Progenitor cell of endocrine pancreas (in vitro differentiated cells): ENCODE data around the gene ARRDC1. TPM values are rescaled to one million over a fixed set of nuclear protein-coding genes. Genes with fewer than 3 reads are reported as not detected.
A peak's percentile ranks its signal among the peaks of the same experiment; 100 is the strongest.

ENCODE experiments used
- DNase-seq: peaks from one replicate; pipeline ENCODE4 v3.0.0; 2021; ENCODE audit warnings: low spot score; ENCODE audit not compliant: unreplicated experiment
- H3K27ac Mint-ChIP-seq: 2 replicates; pipeline ENCODE4 v1.8.0; 2021; ENCODE audit warnings: mild to moderate bottlenecking, moderate library complexity, mixed read lengths
- H3K27me3 Mint-ChIP-seq: 2 replicates; pipeline ENCODE4 v1.8.0; 2021; ENCODE audit warnings: mixed read lengths
- H3K36me3 Mint-ChIP-seq: 2 replicates; pipeline ENCODE4 v1.8.0; 2022; ENCODE audit warnings: mixed read lengths; ENCODE audit not compliant: insufficient read depth
- H3K4me1 Mint-ChIP-seq: 2 replicates; pipeline ENCODE4 v1.8.0; 2021; ENCODE audit warnings: low read depth, mixed read lengths
- H3K4me3 Mint-ChIP-seq: 2 replicates; pipeline ENCODE4 v1.8.0; 2021; ENCODE audit warnings: low read depth, mild to moderate bottlenecking, moderate library complexity, mixed read lengths
- H3K9me3 Mint-ChIP-seq: 2 replicates; pipeline ENCODE4 v1.8.0; 2021; ENCODE audit warnings: low read depth, mixed read lengths
- CTCF ChIP-seq: fragments of 200-600 bp; sonication (generic); IDR thresholded peaks from one replicate; pipeline ENCODE4 v1.5.0; 2021; ENCODE audit warnings: antibody characterized with exemption, mild to moderate bottlenecking; ENCODE audit not compliant: unreplicated experiment
- total RNA-seq: library from RNA; stranded (reverse); gene quantifications from 2 replicates; pipeline ENCODE4 v1.2.1, GENCODE V29; 2021

The ARRDC1 gene
- total RNA-seq, 1 donor from 2014 or later = 74.9 TPM

GRCh38 chr9:137642118-137642601 is 36.7 kb downstream of the ARRDC1 start:
- no peak for TF ChIP-seq CTCF
- H3K9me3 Mint-ChIP-seq = no peaks in the 10 kb centered on the region

GRCh38 chr9:137642892-137643291 is 37.4 kb downstream of the ARRDC1 start:
- TF ChIP-seq CTCF = no peak
- DNase-seq = no peak
- no peaks in the 10 kb centered on the region for H3K27me3 Mint-ChIP-seq
- H3K9me3 Mint-ChIP-seq = no peaks in the 10 kb centered on the region
- no peak overlapping the region for H3K4me3 Mint-ChIP-seq
- no peak overlapping the region for H3K27ac Mint-ChIP-seq
- H3K4me1 Mint-ChIP-seq = peaks cover 17% of the 10 kb centered on the region
- H3K36me3 Mint-ChIP-seq = peaks cover 16% of the 10 kb centered on the region

More at GRCh38 chr9:137642118-137642601, 36.7 kb downstream of the ARRDC1 start:
- Mint-ChIP-seq H3K27ac (no peak overlapping the region), H3K4me3 (no peak overlapping the region), H3K4me1 (peaks cover 16% of the 10 kb centered on the region), H3K36me3 (peaks cover 16% of the 10 kb centered on the region), H3K27me3 (no peaks in the 10 kb centered on the region)
- DNase-seq = no peak

GRCh38 chr9:137643921-137644320 is 38.4 kb downstream of the ARRDC1 start:
- no peak for DNase-seq
- Mint-ChIP-seq H3K27me3 (no peaks in the 10 kb centered on the region), H3K4me1 (peaks cover 17% of the 10 kb centered on the region), H3K4me3 (no peak overlapping the region), H3K36me3 (peaks cover 16% of the 10 kb centered on the region), H3K9me3 (no peaks in the 10 kb centered on the region), H3K27ac (no peak overlapping the region)
- no peak for TF ChIP-seq CTCF

- DNase-seq = no peak
- no peak for TF ChIP-seq CTCF
- Mint-ChIP-seq H3K36me3 (peaks cover 17% of the 10 kb centered on the region), H3K4me1 (peaks cover 17% of the 10 kb centered on the region), H3K4me3 (no peak overlapping the region), H3K27me3 (no peaks in the 10 kb centered on the region), H3K9me3 (no peaks in the 10 kb centered on the region), H3K27ac (peak overlapping the region; percentile 24)
Observed at GRCh38 chr9:137645211-137645610, 39.7 kb downstream of the ARRDC1 start.

- no peak for TF ChIP-seq CTCF
- Mint-ChIP-seq H3K4me1 (peaks cover 15% of the 10 kb centered on the region), H3K9me3 (no peaks in the 10 kb centered on the region), H3K36me3 (peaks cover 18% of the 10 kb centered on the region), H3K27ac (no peak overlapping the region), H3K27me3 (no peaks in the 10 kb centered on the region), H3K4me3 (no peak overlapping the region)
- DNase-seq = no peak
Observed at GRCh38 chr9:137646341-137646740, 40.9 kb downstream of the ARRDC1 start.
